Keratinocyte (primary cell): ENCODE measurements around the gene SCMH1. TPM values are rescaled to one million over a fixed set of nuclear protein-coding genes. Genes with fewer than 3 reads are reported as not detected.

Source experiments
- DNase-seq: peaks from one replicate; pipeline ENCODE4 v3.0.0-alpha.2; 2011; ENCODE audit warnings: low read depth, missing footprints, low spot score
- FAIRE-seq: peaks from 2 replicates; lab custom pipeline; 2011; peaks lifted over from hg19 to GRCh38; lab: Jason Lieb, UNC
- H2AFZ ChIP-seq: 2 replicates; pipeline ENCODE4 v1.6.0; 2012; ENCODE audit warnings: low read length, control low read depth, inconsistent platforms; ENCODE audit not compliant: control insufficient read depth
- H3K27ac ChIP-seq: 2 replicates; pipeline ENCODE4 v1.5.1; 2011; ENCODE audit warnings: low read length; ENCODE audit not compliant: control insufficient read depth, insufficient read depth
- H3K27me3 ChIP-seq: 3 replicates; pipeline ENCODE4 v1.6.0; 2011; ENCODE audit warnings: low read length; ENCODE audit not compliant: control insufficient read depth, insufficient read depth; ENCODE audit errors: extremely low read depth
- H3K36me3 ChIP-seq, 2 experiments: 2 replicates in 1 of 2; 3 replicates in 1 of 2; pipeline ENCODE4 v1.5.1; 2011; ENCODE audit warnings: low read length in 2 of 2, mild to moderate bottlenecking in 1 of 2; ENCODE audit not compliant: control insufficient read depth in 2 of 2, insufficient read depth in 2 of 2; ENCODE audit errors: extremely low read depth in 1 of 2
- H3K4me1 ChIP-seq: 3 replicates; pipeline ENCODE4 v1.5.1; 2011; ENCODE audit warnings: low read length; ENCODE audit not compliant: control insufficient read depth, insufficient read depth; ENCODE audit errors: extremely low read depth
- H3K4me2 ChIP-seq: 3 replicates; pipeline ENCODE4 v1.6.0; 2011; ENCODE audit warnings: low read depth, low read length; ENCODE audit not compliant: control insufficient read depth, insufficient read depth; ENCODE audit errors: extremely low read depth
- H3K4me3 ChIP-seq, 3 experiments: fragments of 200-600 bp in 1 of 3; sonication (generic) in 1 of 3; 2 replicates in 2 of 3; 3 replicates in 1 of 3; pipeline ENCODE4 v1.5.1; 2011 to 2016; ENCODE audit warnings: low read length in 3 of 3, mild to moderate bottlenecking in 3 of 3, control low read depth in 2 of 3, inconsistent platforms in 1 of 3, low read depth in 1 of 3, mixed read lengths in 1 of 3, mixed run types in 1 of 3, moderate library complexity in 1 of 3; ENCODE audit not compliant: control insufficient read depth in 2 of 3, insufficient read depth in 2 of 3; ENCODE audit errors: extremely low read depth in 1 of 3
- H3K79me2 ChIP-seq: 2 replicates; pipeline ENCODE4 v1.6.0; 2012; ENCODE audit warnings: low read length; ENCODE audit not compliant: control insufficient read depth, insufficient read depth
- H3K9ac ChIP-seq: 3 replicates; pipeline ENCODE4 v1.6.0; 2011; ENCODE audit warnings: low read length; ENCODE audit not compliant: control insufficient read depth, insufficient read depth; ENCODE audit errors: extremely low read depth
- H3K9me1 ChIP-seq: 3 replicates; pipeline ENCODE4 v1.6.0; 2011; ENCODE audit warnings: low read length; ENCODE audit not compliant: control insufficient read depth, insufficient read depth; ENCODE audit errors: extremely low read depth
- H3K9me3 ChIP-seq: 2 replicates; pipeline ENCODE4 v1.5.1; 2012; ENCODE audit warnings: low read depth, low read length; ENCODE audit not compliant: control insufficient read depth
- H4K20me1 ChIP-seq: 3 replicates; pipeline ENCODE4 v1.6.0; 2011; ENCODE audit warnings: low read length; ENCODE audit not compliant: control insufficient read depth, insufficient read depth; ENCODE audit errors: extremely low read depth
- EZH2 ChIP-seq: IDR thresholded peaks from one replicate; pipeline ENCODE4 v1.6.1; 2012; ENCODE audit warnings: inconsistent platforms, mild to moderate bottlenecking, low read length, moderate library complexity
- dilution Hi-C: fragments of 300-500 bp; cut with MboI; formaldehyde crosslinking; loops from one replicate; pipeline ENCODE4 v1.7.0; 2020; ENCODE audit warnings: low sequenced_read_pairs; ENCODE audit not compliant: extremely low pct_ligation_motif_present
- polyA plus RNA-seq, 5 experiments: library from polyadenylated mRNA; depleted of rRNA in 3 of 5; stranded (reverse) in 3 of 5; stranded (forward) in 1 of 5; unstranded in 1 of 5; fragments of >200 nt; gene quantifications; 1 replicate in 1 of 5; 2 replicates in 3 of 5; 3 replicates in 1 of 5; pipeline versions ENCODE4 v1.2.1 to v1.2.3, GENCODE V29; 2011 to 2012; ENCODE audit warnings: missing spikeins in 2 of 5, low read depth in 1 of 5, low replicate concordance in 1 of 5
- TF ChIP-seq, protein P1 (sequence below), 3 experiments: IDR thresholded peaks in 1 of 3; conservative IDR thresholded peaks in 1 of 3; optimal IDR thresholded peaks in 1 of 3; 2 replicates in 2 of 3; 3 replicates in 1 of 3; pipeline versions ENCODE3 to v1.5.1; 2011; ENCODE audit warnings: low read length in 3 of 3, mild to moderate bottlenecking in 3 of 3, moderate library complexity in 2 of 3, control low read depth in 1 of 3, inconsistent platforms in 1 of 3; ENCODE audit not compliant: insufficient read depth in 2 of 3; ENCODE audit errors: extremely low read depth in 1 of 3

The SCMH1 gene
- polyA plus RNA-seq, 1 donor (not counting 4 experiments of a cell fraction or from before 2014, with no cell fraction given): 29.9 TPM

DNA sequence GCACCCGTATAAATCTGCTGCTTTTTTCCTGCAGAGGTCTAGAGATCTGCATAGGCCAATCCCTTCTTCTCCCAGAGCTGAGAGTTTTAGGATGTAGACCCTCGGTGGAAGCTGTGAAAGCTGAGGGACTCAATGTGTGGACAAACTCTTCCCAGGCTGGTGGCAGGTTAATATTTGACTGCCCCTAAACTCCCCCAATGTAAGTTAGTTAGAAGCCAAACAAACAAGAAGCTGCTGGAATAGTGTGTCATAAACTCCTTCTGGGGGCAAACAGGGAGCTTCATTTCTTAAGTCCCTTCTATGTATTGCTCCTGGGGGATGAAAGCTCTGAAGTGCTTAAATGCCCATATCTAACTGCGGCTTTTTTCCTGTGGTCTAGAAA is 72.3 kb downstream of the SCMH1 start:
- no peak for DNase-seq
- Histone ChIP-seq H3K27ac (no peak overlapping the region), H3K9me3 (peaks cover 2% of the 10 kb centered on the region), H3K4me3 (no peak overlapping the region), H3K9me1 (no peaks in the 10 kb centered on the region), H2AFZ (no peak overlapping the region), H3K79me2 (no peaks in the 10 kb centered on the region), H3K4me2 (no peak overlapping the region), H3K36me3 (peaks cover 0 to 3% of the 10 kb centered on the region in 2 experiments), H4K20me1 (no peaks in the 10 kb centered on the region), H3K9ac (no peak overlapping the region), H3K27me3 (no peaks in the 10 kb centered on the region), H3K4me1 (peaks cover 6% of the 10 kb centered on the region)
- no peak for FAIRE-seq
- dilution Hi-C loops: no loop called here
- TF ChIP-seq EZH2: no peak
- TF ChIP-seq, protein P1, sequence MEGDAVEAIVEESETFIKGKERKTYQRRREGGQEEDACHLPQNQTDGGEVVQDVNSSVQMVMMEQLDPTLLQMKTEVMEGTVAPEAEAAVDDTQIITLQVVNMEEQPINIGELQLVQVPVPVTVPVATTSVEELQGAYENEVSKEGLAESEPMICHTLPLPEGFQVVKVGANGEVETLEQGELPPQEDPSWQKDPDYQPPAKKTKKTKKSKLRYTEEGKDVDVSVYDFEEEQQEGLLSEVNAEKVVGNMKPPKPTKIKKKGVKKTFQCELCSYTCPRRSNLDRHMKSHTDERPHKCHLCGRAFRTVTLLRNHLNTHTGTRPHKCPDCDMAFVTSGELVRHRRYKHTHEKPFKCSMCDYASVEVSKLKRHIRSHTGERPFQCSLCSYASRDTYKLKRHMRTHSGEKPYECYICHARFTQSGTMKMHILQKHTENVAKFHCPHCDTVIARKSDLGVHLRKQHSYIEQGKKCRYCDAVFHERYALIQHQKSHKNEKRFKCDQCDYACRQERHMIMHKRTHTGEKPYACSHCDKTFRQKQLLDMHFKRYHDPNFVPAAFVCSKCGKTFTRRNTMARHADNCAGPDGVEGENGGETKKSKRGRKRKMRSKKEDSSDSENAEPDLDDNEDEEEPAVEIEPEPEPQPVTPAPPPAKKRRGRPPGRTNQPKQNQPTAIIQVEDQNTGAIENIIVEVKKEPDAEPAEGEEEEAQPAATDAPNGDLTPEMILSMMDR (optimal IDR thresholded peaks at IDR 0.05 in 1 of 3, IDR thresholded peaks at IDR 0.05 in 1 of 3, conservative IDR thresholded peaks at IDR 0.05 in 1 of 3; ENCODE audit: extremely low read depth in 1 of 3, insufficient read depth in 2 of 3, low read length in 3 of 3): no peak

DNA sequence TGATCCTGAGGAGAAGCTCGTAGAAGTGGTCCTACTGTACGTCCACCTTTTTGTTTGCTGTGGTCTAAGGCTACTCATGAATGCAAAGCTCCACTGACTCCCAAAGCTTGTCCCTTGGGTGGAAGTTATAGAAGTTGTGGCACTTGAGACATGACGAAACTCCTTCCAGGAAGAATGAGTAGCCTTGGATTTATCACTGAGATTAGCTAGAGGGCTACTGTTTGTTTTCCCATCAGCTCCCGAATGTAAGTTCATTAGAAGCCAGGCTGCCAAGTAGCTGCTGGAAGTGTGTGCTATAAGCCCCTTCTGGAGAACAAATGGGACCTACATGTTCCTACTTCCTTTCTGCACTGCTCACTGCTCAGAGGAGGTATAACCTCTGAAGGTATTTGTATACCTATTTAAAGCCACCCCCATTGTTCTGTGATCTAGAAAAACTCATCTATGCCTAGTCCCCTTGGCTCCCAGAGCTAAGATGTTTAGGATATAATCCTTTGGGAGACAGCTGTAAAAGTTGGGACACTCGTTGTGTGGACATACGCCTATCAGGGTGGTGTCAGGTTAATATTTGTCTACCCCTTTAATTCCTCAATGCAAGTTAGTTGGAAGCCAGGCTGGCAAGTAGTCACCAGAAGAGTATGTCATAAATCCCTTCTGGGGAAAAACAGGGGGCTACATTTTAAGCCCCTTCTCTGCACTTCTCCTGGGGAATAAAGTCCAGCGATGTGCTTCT is 72.9 kb downstream of the SCMH1 start:
- dilution Hi-C loops: no loop called here
- DNase-seq: no peak
- TF ChIP-seq EZH2: no peak
- TF ChIP-seq, protein P1 (optimal IDR thresholded peaks at IDR 0.05 in 1 of 3, IDR thresholded peaks at IDR 0.05 in 1 of 3, conservative IDR thresholded peaks at IDR 0.05 in 1 of 3; ENCODE audit: extremely low read depth in 1 of 3, insufficient read depth in 2 of 3, low read length in 3 of 3): no peak

More for the DNA sequence above, 72.9 kb downstream of the SCMH1 start:
- H3K36me3 ChIP-seq: peaks cover 0 to 3% of the 10 kb centered on the region in 2 experiments
- no peaks in the 10 kb centered on the region for H3K79me2 ChIP-seq
- H4K20me1 ChIP-seq: no peaks in the 10 kb centered on the region
- H3K9ac ChIP-seq: no peak overlapping the region
- H2AFZ ChIP-seq: no peak overlapping the region
- H3K27me3 ChIP-seq: no peaks in the 10 kb centered on the region
- peaks cover 2% of the 10 kb centered on the region for H3K9me3 ChIP-seq
- no peak overlapping the region for H3K4me3 ChIP-seq
- no peaks in the 10 kb centered on the region for H3K9me1 ChIP-seq
- no peak overlapping the region for H3K4me2 ChIP-seq
- peaks cover 3% of the 10 kb centered on the region for H3K4me1 ChIP-seq
- no peak overlapping the region for H3K27ac ChIP-seq
- FAIRE-seq: no peak
